AG20443 (cell line): ENCODE data around the gene ATP2B2.

Experiments
- DNase-seq: peaks from one replicate; pipeline ENCODE4 v3.0.0; 2012; ENCODE audit warnings: low spot score, mixed read lengths

ATP2B2 gene

DNA sequence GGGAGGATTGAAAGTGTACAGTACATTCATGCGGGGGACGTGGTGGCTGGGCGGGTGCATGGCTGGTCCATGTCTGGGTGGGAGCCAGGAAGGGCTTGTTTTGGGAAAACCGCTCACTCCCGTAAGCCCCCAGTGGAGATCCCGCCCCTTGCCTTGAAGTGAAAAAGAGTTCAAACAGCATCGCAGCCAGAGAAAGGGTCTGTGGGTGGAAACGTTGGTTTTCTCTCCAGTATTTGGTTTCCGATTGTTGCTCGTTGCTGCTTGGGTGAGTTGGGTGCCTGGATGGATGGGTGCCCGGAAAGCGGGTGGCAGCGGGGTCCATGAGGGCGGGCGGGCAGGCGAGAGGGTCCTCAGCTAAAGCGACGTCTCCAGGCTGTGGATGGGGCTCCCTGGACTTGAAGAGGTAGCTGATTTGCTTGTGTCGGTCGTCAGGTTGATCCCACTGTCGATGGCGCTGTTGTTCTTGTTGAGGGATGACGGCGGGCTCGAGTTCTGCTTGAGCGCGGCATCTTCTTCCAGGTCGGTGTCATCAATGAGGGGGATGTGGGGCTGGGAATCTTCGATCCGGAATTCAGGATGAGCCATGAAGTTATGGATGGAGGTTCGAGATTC is 176.8 kb downstream of the ATP2B2 start:
- no peak for DNase-seq

GRCh38 chr3:10327592-10327991 is 177.8 kb downstream of the ATP2B2 start:
- DNase-seq: no peak

DNA sequence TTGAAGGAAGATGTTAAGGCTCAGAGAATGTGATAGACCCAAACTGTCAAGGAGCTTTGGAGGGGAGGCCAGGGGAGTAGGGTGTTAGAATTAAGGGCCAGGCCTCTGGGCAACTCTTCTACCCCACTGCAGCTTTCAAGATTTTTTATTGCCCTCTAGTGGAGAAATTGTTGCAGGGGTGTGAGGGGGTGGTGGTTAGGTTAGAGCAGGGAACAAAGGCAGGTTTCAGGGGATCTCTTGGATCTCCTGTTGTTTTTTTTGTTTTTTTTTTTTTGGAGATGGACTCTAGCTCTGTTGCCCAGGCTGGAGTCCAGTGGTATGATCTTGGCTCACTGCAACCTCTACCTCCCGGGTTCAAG is 183.1 kb downstream of the ATP2B2 start:
- DNase-seq: no peak

DNA sequence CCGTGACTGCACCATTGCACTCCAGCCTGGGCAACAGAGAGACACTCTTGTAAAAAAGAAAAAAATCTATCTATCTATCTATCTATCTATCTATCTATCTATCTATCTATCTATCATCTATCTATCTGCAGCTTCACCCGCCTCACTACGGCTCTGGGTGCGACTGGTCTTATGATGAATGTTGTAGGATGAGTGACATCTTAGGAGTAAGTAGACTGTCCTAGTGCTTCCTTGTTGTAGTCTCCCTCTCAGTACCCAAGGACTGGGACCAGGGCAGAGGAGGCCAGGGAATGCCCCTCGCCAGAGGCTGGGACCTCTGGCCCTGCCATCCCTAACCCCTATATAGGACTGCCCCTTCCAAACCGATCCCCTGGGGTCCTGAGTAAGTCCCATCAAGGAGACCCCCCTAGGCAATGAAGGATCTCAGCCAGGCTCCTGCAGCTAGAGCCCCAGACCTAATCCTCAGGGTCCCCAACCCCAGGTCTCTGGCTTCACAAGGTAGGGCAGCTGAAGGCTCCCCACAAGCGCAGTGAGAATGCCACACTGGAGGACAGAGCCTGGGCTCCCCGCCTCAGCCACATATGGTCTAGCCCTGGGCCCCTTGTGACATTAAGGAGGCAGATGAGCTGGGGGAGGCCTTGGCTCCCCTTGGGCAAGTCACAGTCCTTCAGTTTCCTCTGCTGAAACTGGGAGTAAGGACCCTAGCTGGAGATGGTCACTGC is 183.6 kb downstream of the ATP2B2 start:
- DNase-seq: no peak

- DNase-seq: no peak
These were observed 185.1 kb downstream of the ATP2B2 start for GRCh38 chr3:10320320-10320677.

- DNase-seq: no peak
These were observed 185.6 kb downstream of the ATP2B2 start for GRCh38 chr3:10319804-10320203.

DNA sequence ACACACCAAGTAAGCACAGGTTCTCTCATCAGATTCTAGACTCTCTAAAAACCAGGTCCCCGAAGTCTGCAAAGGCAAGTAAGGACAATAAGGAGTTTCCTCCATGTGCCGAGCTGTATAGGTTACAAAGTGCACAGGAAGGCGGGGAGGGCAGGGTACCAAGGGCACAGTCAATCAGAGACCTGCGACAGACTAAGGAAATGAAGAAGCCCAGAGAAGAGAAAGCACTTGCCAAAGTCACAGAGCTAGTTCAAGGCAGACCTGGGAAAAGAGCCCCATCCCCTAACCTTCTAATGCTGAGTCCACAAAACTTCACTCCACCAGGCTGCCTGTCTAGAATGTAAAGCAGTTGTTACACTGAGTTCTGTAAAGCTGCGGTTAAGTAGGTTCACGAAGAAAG is 186.1 kb downstream of the ATP2B2 start:
- no peak for DNase-seq

DNA sequence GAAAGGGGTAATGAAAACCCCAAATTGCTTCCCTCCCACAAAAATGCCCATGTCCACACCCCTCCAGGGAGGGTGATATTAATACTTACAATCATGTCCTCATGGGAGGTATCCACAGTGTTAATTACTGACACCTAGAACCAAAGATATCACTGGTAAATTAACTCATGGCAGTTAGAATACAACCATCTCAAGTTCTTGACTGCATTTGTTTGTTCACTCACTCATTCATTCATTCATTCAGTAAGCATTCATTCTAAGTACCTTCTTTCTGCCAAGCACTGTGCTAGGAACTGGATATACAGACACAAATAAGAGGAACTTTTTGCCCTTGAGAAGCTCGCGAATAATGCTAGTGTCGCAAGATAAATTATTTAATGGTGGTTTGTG is 187.4 kb downstream of the ATP2B2 start:
- DNase-seq: no peak

- DNase-seq: no peak
These were observed 187.9 kb downstream of the ATP2B2 start for GRCh38 chr3:10317311-10317960.

DNA sequence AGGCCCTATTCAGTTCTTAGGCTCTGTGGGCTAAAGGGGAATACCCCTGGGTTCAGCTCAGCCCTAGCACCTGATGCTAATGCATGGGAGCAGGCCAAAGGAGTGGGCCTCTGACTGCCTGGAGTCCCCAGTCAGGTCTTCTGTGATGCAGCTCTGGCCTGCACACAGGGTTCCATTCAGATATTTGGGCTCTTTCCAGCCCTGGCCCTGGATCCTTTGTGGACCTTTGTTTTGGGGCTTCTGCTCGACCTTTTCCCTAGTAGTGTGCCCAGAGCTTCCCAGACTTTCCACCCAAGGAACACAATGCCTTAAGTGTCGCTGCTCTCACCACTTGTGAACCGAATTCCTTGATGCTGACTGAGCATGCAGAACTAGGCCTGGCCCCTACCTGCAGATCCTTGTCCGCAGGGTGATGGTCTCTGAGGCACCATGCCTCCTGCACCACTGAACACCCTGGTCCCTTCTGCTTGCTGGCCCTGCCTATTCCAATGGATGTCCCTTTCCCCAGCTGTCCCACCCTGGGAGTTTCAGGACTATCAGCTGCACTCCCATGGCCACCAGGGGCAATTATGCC is 189.5 kb downstream of the ATP2B2 start:
- no peak for DNase-seq

GRCh38 chr3:10315101-10315500 is 190.3 kb downstream of the ATP2B2 start:
- no peak for DNase-seq

GRCh38 chr3:10312861-10313260 is 192.5 kb downstream of the ATP2B2 start:
- peak; percentile 20 for DNase-seq

DNA sequence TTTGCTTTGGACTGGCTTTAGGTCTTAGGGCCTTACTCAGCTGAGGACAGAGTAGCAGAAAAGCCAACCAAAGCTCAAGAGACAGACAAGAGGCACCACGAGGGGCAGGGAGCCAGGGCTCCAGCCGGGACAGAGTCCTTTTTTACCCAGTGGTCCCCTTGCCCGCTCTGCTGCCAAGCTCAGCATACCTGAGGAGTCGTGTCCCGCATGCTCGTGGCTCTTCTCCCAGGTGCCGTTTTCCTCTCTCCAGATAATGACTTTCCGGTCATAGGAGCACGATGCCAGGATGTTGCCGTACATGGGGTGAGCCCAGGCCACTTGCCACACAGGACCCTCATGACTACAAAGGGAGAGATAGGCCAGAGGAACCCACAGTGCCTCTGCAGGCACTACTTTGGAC is 193.0 kb downstream of the ATP2B2 start:
- DNase-seq: peak; percentile 4

DNA sequence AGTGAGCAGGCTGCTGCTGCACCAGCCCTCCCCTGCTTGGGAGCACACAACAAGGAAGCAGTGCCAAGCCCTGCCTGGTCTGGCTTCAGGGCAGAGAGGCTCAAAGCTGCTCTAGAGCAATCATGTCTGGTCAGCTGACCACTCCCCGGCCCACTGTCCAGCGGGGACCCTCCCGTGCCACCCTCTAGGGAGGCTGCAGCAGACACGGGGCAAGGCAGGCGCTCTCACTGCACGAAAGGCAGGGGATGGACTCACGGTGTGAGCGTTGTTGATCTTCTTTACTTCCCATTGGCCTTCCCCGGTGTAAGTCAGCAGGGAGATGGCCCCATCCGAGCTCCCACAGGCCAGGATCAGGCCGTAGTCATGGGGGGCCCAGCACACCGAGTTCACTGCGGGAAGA is 193.7 kb downstream of the ATP2B2 start:
- DNase-seq: no peak

- DNase-seq: no peak
These were observed 194.8 kb downstream of the ATP2B2 start for GRCh38 chr3:10310578-10310977.

DNA sequence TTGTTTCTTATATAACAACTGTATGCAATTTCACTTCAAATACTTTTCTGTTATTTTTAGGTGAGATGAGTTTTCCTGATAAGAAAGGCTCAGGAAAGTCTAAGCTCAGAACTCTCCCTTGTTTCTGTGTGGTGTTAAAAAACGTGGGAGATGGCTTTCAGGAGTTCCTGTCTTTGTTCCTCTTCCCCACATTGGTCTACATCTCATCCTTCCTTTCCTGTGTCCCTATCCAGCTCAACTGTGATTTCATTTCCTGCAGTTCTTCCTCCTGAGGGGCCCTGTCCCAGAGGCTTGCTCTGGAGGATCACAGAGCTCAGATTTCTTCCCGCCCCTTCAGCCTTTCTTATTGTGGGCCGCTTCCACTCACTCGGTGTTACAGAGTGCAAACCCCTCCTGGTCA is 195.7 kb downstream of the ATP2B2 start:
- DNase-seq: no peak

DNA sequence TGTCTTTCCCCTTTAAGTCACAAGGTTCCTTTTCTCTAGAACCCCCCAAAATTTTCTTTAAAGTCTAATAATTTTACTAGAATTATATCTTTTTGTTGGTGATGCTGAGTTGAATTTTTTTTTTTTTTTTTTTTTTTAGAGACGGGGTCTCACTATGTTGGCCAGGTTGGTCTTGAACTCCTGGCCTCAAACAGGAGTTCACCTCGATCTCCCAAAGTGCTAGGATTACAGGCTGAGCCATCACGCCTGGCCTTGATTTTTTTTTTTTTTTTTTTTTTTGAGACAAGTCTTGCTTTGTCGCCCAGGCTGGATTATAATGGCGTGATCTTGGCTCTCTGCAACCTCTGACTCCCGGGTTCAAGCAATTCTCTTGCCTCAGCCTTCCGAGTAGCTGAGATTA is 196.7 kb downstream of the ATP2B2 start:
- no peak for DNase-seq

- DNase-seq: no peak
These were observed 199.2 kb downstream of the ATP2B2 start for GRCh38 chr3:10306156-10306555.

DNA sequence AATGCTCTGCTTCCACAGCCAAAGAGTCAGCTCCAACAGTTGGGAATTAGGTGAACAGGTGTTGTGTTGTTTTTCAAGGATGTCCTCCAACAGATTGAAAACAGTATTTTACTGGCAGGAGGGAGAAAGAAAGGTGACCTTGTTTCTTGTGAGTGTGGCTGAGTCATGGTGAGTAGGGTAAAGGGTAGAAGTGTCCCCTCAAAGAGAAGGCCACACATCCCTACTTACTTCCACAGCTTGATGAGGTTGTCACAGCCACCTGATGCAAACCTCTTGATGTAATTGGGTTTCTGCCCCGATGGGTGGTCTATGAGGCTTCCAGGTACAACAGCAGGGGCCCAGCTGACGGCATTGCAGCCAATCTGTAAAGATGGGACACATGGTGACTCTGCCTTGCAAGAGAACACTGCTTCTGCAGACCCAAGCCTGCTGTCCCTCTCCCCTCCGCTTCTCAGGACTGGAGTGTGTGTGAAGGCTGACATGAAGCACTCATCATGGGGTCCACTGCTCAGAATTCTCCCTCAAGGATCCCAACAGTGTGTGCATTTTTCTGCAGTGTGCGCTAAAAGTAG is 200.0 kb downstream of the ATP2B2 start:
- no peak for DNase-seq

DNA sequence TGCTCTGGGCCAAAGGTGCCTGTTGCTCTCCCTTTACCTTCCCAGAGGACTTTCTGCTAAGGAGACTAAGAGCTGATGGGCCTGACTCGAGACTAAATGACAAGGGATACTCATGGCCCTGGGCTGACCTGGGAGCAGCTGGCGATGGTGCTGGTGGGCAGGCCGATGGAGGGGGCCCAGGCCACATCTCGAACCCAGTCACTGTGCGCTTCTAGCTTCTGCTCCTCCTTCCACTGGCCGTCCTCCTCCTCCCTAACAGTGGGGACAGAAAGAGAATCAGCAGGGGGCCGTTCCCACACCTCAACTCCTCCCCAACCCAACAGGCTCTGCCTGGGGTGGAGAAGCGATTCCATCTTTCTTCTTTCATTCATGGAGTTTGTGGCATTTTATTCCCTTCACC is 200.5 kb downstream of the ATP2B2 start:
- no peak for DNase-seq

DNA sequence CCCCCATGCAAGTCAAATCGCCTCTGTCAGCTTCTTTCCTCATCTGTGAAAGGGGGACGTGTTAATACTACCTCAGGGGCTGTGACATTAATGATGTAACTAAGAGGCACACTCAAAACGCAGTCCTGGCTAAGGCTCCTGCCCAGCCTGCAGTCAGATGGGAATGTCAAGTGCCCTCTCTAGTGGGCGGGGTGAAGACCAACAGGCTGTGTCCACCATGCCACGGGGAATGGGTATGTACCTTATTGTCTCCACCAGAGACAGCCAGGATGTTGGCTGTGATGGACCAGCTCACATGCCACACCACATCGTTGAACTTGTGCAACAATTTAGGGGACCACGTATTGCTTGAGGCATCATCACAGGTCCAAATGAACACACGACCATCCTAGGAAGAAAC is 201.6 kb downstream of the ATP2B2 start:
- no peak for DNase-seq

DNA sequence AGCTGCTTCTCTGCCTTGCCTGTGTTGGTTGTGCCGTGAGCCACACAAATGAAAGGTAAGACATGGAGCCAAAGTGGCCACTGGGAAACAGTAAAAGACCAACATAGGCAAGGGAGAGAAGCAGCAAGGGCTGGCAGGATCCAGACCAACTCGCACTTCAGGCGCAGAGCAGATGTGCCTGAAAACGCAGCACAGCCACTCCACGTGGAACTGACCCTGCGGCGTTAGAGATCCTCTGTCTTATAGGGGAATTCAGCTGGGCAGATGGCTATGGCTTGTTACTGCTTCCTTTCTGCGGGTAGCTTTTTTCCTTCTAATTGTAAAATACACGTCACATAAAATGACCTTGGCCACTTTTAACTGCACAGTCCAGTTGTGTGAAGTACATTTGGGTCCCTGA is 202.3 kb downstream of the ATP2B2 start:
- DNase-seq: no peak

- DNase-seq: no peak
These were observed 205.3 kb downstream of the ATP2B2 start for GRCh38 chr3:10300087-10300486.
